Measurements from ENCODE around the gene AP4E1. TPM values are rescaled to one million over a fixed set of nuclear protein-coding genes. Genes with fewer than 3 reads are reported as not detected.

Gene AP4E1
- total RNA-seq, 1 donor from 2014 or later, result 16.5 TPM

Other genes with a start within 250 kb of the AP4E1 start
- 39.4 and 41.5 TPM in 2 replicates for gene TRPM7, start 221.9 kb upstream of the AP4E1 start, total RNA-seq
- gene SPPL2A, start 143.0 kb upstream of the AP4E1 start, total RNA-seq, result 85.0 and 86.6 TPM in 2 replicates
- gene TNFAIP8L3, start 186.2 kb downstream of the AP4E1 start, total RNA-seq, result 0.52 and 0.77 TPM in 2 replicates